Endometrial microvascular endothelial cells (primary cell): ENCODE results near the gene CCDC15. TPM values are rescaled to one million over a fixed set of nuclear protein-coding genes. Genes with fewer than 3 reads are reported as not detected.
"Not testable (repeated sequence)": the region's sequence is repeated elsewhere in the genome, so short reads cannot be mapped to it uniquely, and the experiment has no call there.

Source experiments
- in situ Hi-C: cut with HindIII; loops from 2 replicates; pipeline ENCODE4 v1.10.0; 2017; ENCODE audit warnings: low sequenced_read_pairs, low pct_unique_long_range_greater_than_20kb; ENCODE audit errors: inconsistent ontology term
- total RNA-seq: library from RNA; depleted of rRNA; stranded (reverse); fragments of >200 nt; gene quantifications from one replicate; pipeline ENCODE4 v1.2.3, GENCODE V29; 2015; ENCODE audit errors: inconsistent ontology term

Gene CCDC15
- total RNA-seq, 1 donor from 2014 or later, result 11.2 TPM

GRCh38 chr11:124982043-124982442 is 28.0 kb downstream of the CCDC15 start:
- in situ Hi-C loops, result no loop called here

GRCh38 chr11:124983674-124984511 is 29.9 kb downstream of the CCDC15 start:
- in situ Hi-C loops, result no loop called here

- in situ Hi-C loops, result no loop called here
These were observed 30.5 kb downstream of the CCDC15 start for GRCh38 chr11:124984512-124984854.

GRCh38 chr11:124987096-124987495 is 33.1 kb downstream of the CCDC15 start:
- in situ Hi-C loops, result no loop called here

GRCh38 chr11:124988063-124988462 is 34.1 kb downstream of the CCDC15 start:
- in situ Hi-C loops, result no loop called here

- in situ Hi-C loops, result no loop called here
These were observed 47.2 kb downstream of the CCDC15 start for GRCh38 chr11:125001079-125001778.

- in situ Hi-C loops, result no loop called here
These were observed 47.8 kb downstream of the CCDC15 start for GRCh38 chr11:125001849-125002248.

GRCh38 chr11:125005491-125005890 is 51.5 kb downstream of the CCDC15 start:
- in situ Hi-C loops, result no loop called here

- in situ Hi-C loops, result no loop called here
These were observed 62.4 kb downstream of the CCDC15 start for GRCh38 chr11:125016413-125016812.

GRCh38 chr11:125020342-125020741 is 66.3 kb downstream of the CCDC15 start:
- in situ Hi-C loops, result no loop called here

- in situ Hi-C loops, result no loop called here
These were observed 68.5 kb downstream of the CCDC15 start for GRCh38 chr11:125022551-125022950.

- in situ Hi-C loops, result no loop called here
These were observed 72.0 kb downstream of the CCDC15 start for GRCh38 chr11:125025968-125026367.

- in situ Hi-C loops, result not testable (repeated sequence)
These were observed 75.4 kb downstream of the CCDC15 start for GRCh38 chr11:125029431-125029830.

GRCh38 chr11:125036933-125037332 is 82.9 kb downstream of the CCDC15 start:
- in situ Hi-C loops, result no loop called here

- in situ Hi-C loops, result no loop called here
These were observed 95.3 kb downstream of the CCDC15 start for GRCh38 chr11:125049164-125049792.

- in situ Hi-C loops, result no loop called here
These were observed 98.0 kb downstream of the CCDC15 start for GRCh38 chr11:125052047-125052446.

- in situ Hi-C loops, result no loop called here
These were observed 99.2 kb downstream of the CCDC15 start for GRCh38 chr11:125053167-125053566.

GRCh38 chr11:125055107-125055715 is 101.2 kb downstream of the CCDC15 start:
- in situ Hi-C loops, result no loop called here

GRCh38 chr11:125056111-125056510 is 102.1 kb downstream of the CCDC15 start:
- in situ Hi-C loops, result not testable (repeated sequence)
